Activated CD8-positive, alpha-beta T cell treated with anti-CD3 and anti-CD28 coated beads for 36 hours (primary cell): ENCODE data around the gene PTGER1. TPM values are rescaled to one million over a fixed set of nuclear protein-coding genes. Genes with fewer than 3 reads are reported as not detected.

Experiments
- ATAC-seq: fragments of 200-7000 bp; cut with Tn5 transposase; one replicate; pipeline ENCODE4 v1.10.0; 2021; ENCODE audit warnings: mild to moderate bottlenecking, moderate library complexity
- CTCF ChIA-PET: fragments of 350-600 bp; sonication (Branson Sonifier 250); formaldehyde crosslinking; loops from one replicate; lab custom pipeline; 2021; ENCODE audit warnings: antibody characterized with exemption; lab: Charles Lee
- POLR2A ChIA-PET: fragments of 350-600 bp; sonication (Branson Sonifier 250); formaldehyde crosslinking; loops from one replicate; lab custom pipeline; 2021; ENCODE audit warnings: antibody characterized with exemption; lab: Charles Lee
- DNase-seq: peaks from one replicate; pipeline ENCODE4 v3.0.0-alpha.2; 2020
- H3K27ac Mint-ChIP-seq: one replicate; pipeline ENCODE4 v1.8.0; 2021; ENCODE audit warnings: mild to moderate bottlenecking, mixed read lengths
- H3K27me3 Mint-ChIP-seq: one replicate; pipeline ENCODE4 v1.8.0; 2021; ENCODE audit warnings: mixed read lengths
- H3K36me3 Mint-ChIP-seq: one replicate; pipeline ENCODE4 v1.8.0; 2021; ENCODE audit warnings: low read depth, mixed read lengths
- H3K4me1 Mint-ChIP-seq: one replicate; pipeline ENCODE4 v1.8.0; 2021; ENCODE audit warnings: low read depth, mixed read lengths
- H3K4me3 Mint-ChIP-seq: one replicate; pipeline ENCODE4 v1.8.0; 2021; ENCODE audit warnings: mild to moderate bottlenecking, moderate library complexity, mixed read lengths
- H3K9me3 Mint-ChIP-seq: one replicate; pipeline ENCODE4 v1.8.0; 2021; ENCODE audit warnings: mixed read lengths
- intact Hi-C: fragments of 100-400 bp; cut with micrococcal nuclease; formaldehyde crosslinking; loops from one replicate; pipeline ENCODE4 v1.10.0; 2022
- total RNA-seq, 2 experiments: library from RNA; stranded (reverse); gene quantifications; one replicate each; pipeline ENCODE4 v1.2.3, GENCODE V29; 2021
- TF ChIP-seq, protein P1 (sequence below): fragments of 200-600 bp; IDR thresholded peaks from one replicate; pipeline ENCODE4 v1.8.0; 2022; ENCODE audit warnings: antibody characterized with exemption, mild to moderate bottlenecking

PTGER1 gene
- total RNA-seq, 2 experiments from 2014 or later, result 0.43 TPM

GRCh38 chr19:14496029-14496833, 21.1 kb upstream of the PTGER1 start, which contains the start of gene GIPC1:
TSS of gene GIPC1 (minus strand) at chr19:14496127. CDS start at chr19:14482976, 13,151 bp downstream.
- Mint-ChIP-seq H3K9me3 (no peaks in the 10 kb centered on the region), H3K27ac (peak within 1 kb of the TSS; percentile 49), H3K36me3 (peaks cover 3% of the 10 kb centered on the region), H3K4me3 (peak within 1 kb of the TSS; percentile 79), H3K4me1 (peaks cover 18% of the 10 kb centered on the region), H3K27me3 (no peaks in the 10 kb centered on the region)
- POLR2A ChIA-PET, result interaction anchor here (1.5 to 2.6 kb wide), 3 partner anchors 17 to 76 kb away, joined by 5 to 7 read pairs (median 5); partner anchors contain the start of gene DDX39A
- CTCF ChIA-PET, result interaction anchor here (0.7 to 5.6 kb wide), 11 partner anchors 8 to 360 kb away, joined by 3 to 37 read pairs (median 6); partner anchors contain the start of gene ASF1B
- intact Hi-C loops, result no loop called here
- ATAC-seq, result peak; percentile 90
- TF ChIP-seq, protein P1, sequence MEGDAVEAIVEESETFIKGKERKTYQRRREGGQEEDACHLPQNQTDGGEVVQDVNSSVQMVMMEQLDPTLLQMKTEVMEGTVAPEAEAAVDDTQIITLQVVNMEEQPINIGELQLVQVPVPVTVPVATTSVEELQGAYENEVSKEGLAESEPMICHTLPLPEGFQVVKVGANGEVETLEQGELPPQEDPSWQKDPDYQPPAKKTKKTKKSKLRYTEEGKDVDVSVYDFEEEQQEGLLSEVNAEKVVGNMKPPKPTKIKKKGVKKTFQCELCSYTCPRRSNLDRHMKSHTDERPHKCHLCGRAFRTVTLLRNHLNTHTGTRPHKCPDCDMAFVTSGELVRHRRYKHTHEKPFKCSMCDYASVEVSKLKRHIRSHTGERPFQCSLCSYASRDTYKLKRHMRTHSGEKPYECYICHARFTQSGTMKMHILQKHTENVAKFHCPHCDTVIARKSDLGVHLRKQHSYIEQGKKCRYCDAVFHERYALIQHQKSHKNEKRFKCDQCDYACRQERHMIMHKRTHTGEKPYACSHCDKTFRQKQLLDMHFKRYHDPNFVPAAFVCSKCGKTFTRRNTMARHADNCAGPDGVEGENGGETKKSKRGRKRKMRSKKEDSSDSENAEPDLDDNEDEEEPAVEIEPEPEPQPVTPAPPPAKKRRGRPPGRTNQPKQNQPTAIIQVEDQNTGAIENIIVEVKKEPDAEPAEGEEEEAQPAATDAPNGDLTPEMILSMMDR, result no peak
- peak; percentile 80 for DNase-seq

DNA sequence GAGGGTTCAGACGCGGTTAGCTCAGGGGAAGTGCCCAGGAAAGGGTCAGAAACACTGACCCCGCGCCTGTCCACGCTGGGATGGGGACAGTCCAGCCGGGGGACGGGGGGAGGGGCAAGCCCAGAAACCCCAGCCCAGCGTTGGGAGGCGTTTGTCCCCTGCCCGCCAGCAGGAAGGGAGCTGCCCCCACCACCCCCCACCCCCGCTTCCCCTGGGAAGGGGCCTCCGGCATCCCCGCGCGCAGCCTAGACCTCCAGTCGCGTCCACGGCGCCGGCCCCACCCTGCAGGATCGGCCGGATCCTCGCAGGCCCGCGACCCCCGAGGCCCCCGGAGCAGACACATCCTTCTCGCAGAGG, 20.5 kb upstream of the PTGER1 start:
- TF ChIP-seq, protein P1, result no peak
- peaks cover 18% of the 10 kb centered on the region for H3K4me1 Mint-ChIP-seq
- POLR2A ChIA-PET, result interaction anchor here (0.8 to 2.6 kb wide), 4 partner anchors 17 to 84 kb away, joined by 3 to 7 read pairs (median 5); partner anchors contain the start of gene DDX39A
- peak overlapping the region; percentile 49 for H3K27ac Mint-ChIP-seq
- H3K27me3 Mint-ChIP-seq, result no peaks in the 10 kb centered on the region
- no peak for ATAC-seq
- intact Hi-C loops, result no loop called here
- peaks cover 3% of the 10 kb centered on the region for H3K36me3 Mint-ChIP-seq
- H3K9me3 Mint-ChIP-seq, result no peaks in the 10 kb centered on the region
- DNase-seq, result no peak
- H3K4me3 Mint-ChIP-seq, result peak overlapping the region; percentile 79
- CTCF ChIA-PET, result interaction anchor here (0.7 to 5.6 kb wide), 9 partner anchors 9 to 359 kb away, joined by 3 to 37 read pairs (median 6); partner anchors contain the start of gene ASF1B

DNA sequence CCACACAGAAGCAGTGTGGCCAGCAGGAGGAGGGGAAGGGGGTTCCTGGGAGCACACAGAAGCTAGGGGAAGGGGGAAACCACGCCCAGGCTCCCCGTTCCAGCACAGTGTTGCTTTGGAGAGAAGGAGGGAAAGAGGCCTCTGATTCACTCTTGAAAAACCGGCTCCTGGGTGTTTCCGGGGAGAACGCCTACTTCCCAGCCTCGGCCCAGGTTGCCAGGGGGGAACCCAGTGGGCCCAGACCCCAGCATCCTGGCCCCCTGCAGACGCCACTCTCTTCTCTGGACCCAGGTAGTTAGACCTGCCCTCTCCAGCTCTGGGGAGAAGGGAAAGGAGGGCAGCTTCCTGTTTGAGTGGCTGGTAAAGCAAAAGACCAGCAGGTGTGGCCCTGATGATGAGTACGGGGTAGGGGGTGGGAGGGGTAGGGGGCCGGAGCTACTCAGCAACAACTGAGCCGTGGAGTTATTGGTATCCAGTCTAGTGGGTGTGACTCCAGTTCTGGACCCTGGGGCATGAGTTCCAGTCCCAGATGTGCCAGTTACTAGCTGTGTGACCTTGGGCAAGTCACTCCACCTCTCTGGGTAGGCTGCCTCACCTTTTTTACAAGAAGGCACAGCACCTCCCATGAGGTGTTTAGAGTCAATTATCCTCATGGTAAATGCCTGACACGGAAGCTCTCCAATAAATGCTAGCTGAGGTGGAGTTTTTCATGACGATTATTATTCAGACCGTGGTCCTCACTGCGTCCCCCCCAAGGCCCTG, 19.9 kb upstream of the PTGER1 start:
- TF ChIP-seq, protein P1, result no peak
- no peak for DNase-seq
- H3K4me3 Mint-ChIP-seq, result peak overlapping the region; percentile 79
- intact Hi-C loops, result no loop called here
- peaks cover 18% of the 10 kb centered on the region for H3K4me1 Mint-ChIP-seq
- ATAC-seq, result peak; percentile 9
- no peaks in the 10 kb centered on the region for H3K9me3 Mint-ChIP-seq
- ChIA-PET CTCF (interaction anchor here (0.7 to 5.6 kb wide), 9 partner anchors 10 to 359 kb away, joined by 3 to 37 read pairs (median 6); partner anchors contain the start of gene ASF1B), POLR2A (interaction anchor here (0.8 to 2.6 kb wide), 4 partner anchors 18 to 84 kb away, joined by 3 to 7 read pairs (median 5); partner anchors contain the start of gene DDX39A)
- peaks cover 3% of the 10 kb centered on the region for H3K36me3 Mint-ChIP-seq
- peak overlapping the region; percentile 49 for H3K27ac Mint-ChIP-seq
- no peaks in the 10 kb centered on the region for H3K27me3 Mint-ChIP-seq

GRCh38 chr19:14494411-14494810, 19.3 kb upstream of the PTGER1 start:
- ATAC-seq, result no peak
- TF ChIP-seq, protein P1, result no peak
- intact Hi-C loops, result no loop called here
- POLR2A ChIA-PET, result interaction anchor here (2.6 kb wide), 1 partner anchor 19 kb away, joined by 5 read pairs; no protein-coding TSS in a partner anchor
- DNase-seq, result no peak
- no peaks in the 10 kb centered on the region for H3K9me3 Mint-ChIP-seq
- H3K4me1 Mint-ChIP-seq, result peaks cover 18% of the 10 kb centered on the region
- peaks cover 3% of the 10 kb centered on the region for H3K36me3 Mint-ChIP-seq
- no peaks in the 10 kb centered on the region for H3K27me3 Mint-ChIP-seq
- H3K4me3 Mint-ChIP-seq, result peak overlapping the region; percentile 79
- peak overlapping the region; percentile 25 for H3K27ac Mint-ChIP-seq
- CTCF ChIA-PET, result interaction anchor here (2.1 to 5.6 kb wide), 4 partner anchors 14 to 57 kb away, joined by 6 to 37 read pairs (median 14); no protein-coding TSS in a partner anchor
